ACC112 (cell line): ENCODE measurements around the gene MT1A.
A peak's percentile ranks its signal among the peaks of the same experiment; 100 is the strongest.

Experiments
- H2AFZ ChIP-seq: fragments of 200-600 bp; sonication (generic); one replicate; pipeline ENCODE4 v1.6.0; 2017; ENCODE audit warnings: antibody characterized with exemption, low read length; ENCODE audit not compliant: unreplicated experiment
- H3K27ac ChIP-seq: fragments of 200-600 bp; sonication (generic); 2 replicates; pipeline ENCODE4 v1.5.1; 2014; ENCODE audit warnings: low read depth, mild to moderate bottlenecking, antibody characterized with exemption, low read length, moderate library complexity
- H3K27me3 ChIP-seq: fragments of 200-600 bp; sonication (generic); 2 replicates; pipeline ENCODE4 v1.6.1; 2014; ENCODE audit warnings: mild to moderate bottlenecking, antibody characterized with exemption, low read length, moderate library complexity, mixed read lengths; ENCODE audit not compliant: insufficient read depth
- H3K36me3 ChIP-seq: fragments of 200-600 bp; sonication (generic); 2 replicates; pipeline ENCODE4 v1.6.1; 2016; ENCODE audit warnings: mild to moderate bottlenecking, antibody characterized with exemption, low read length, moderate library complexity, mixed read lengths; ENCODE audit not compliant: insufficient read depth
- H3K4me1 ChIP-seq: fragments of 200-600 bp; sonication (generic); one replicate; pipeline ENCODE4 v1.6.1; 2016; ENCODE audit warnings: low read length, mixed read lengths; ENCODE audit not compliant: insufficient read depth, unreplicated experiment, control insufficient read depth
- H3K4me3 ChIP-seq: fragments of 200-600 bp; sonication (generic); 2 replicates; pipeline ENCODE4 v1.5.1; 2014; ENCODE audit warnings: mild to moderate bottlenecking, low read depth, low read length
- H3K79me2 ChIP-seq: fragments of 200-600 bp; sonication (generic); one replicate; pipeline ENCODE4 v1.6.0; 2016; ENCODE audit warnings: low read length; ENCODE audit not compliant: control insufficient read depth, unreplicated experiment, insufficient read depth

Gene MT1A

DNA sequence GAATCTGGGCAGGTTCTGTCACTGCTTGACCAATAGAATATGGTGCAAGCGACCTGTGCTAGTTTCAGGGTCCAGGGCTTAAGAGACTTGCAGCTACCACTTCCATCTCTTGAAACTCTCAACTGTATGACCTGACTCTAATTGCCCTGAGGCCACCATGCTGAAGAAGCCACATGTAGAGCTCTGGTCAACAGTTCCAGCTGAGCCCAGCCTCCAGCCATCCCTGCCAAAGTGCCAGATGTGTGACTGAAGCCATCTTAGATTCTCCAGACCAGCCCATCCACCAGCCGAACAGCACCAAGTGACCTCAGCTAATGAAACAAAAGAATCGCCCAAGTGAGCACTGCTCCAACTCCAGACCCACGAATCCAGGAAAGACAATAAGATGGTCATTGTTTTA, 33.5 kb upstream of the MT1A start:
- no peak overlapping the region for H2AFZ ChIP-seq
- H3K27me3 ChIP-seq = no peaks in the 10 kb centered on the region
- peaks cover 24% of the 10 kb centered on the region for H3K4me1 ChIP-seq

GRCh38 chr16:56605475-56605874, 33.0 kb upstream of the MT1A start:
- Histone ChIP-seq H3K36me3 (peaks cover 5% of the 10 kb centered on the region; the same call in 1 of the 2 replicates), H3K27ac (peak overlapping the region; percentile 99), H3K4me1 (peaks cover 29% of the 10 kb centered on the region), H2AFZ (no peak overlapping the region), H3K4me3 (peak overlapping the region; percentile 92; the same call in 1 of the 2 replicates), H3K79me2 (peaks cover 9% of the 10 kb centered on the region), H3K27me3 (no peaks in the 10 kb centered on the region)

More for the DNA sequence above, 33.5 kb upstream of the MT1A start:
- Histone ChIP-seq H3K79me2 (peaks cover 9% of the 10 kb centered on the region), H3K36me3 (peaks cover 5% of the 10 kb centered on the region; the same call in 1 of the 2 replicates), H3K4me3 (no peak overlapping the region), H3K27ac (peak overlapping the region; percentile 99)

- H3K4me3 ChIP-seq = peak overlapping the region; percentile 92
- no peaks in the 10 kb centered on the region for H3K27me3 ChIP-seq
- no peak overlapping the region for H2AFZ ChIP-seq
- H3K27ac ChIP-seq = peak overlapping the region; percentile 99
- H3K36me3 ChIP-seq = peaks cover 5% of the 10 kb centered on the region; the same call in 1 of the 2 replicates
- peaks cover 35% of the 10 kb centered on the region for H3K4me1 ChIP-seq
- peaks cover 9% of the 10 kb centered on the region for H3K79me2 ChIP-seq
Measured at GRCh38 chr16:56606071-56606475, 32.4 kb upstream of the MT1A start.

DNA sequence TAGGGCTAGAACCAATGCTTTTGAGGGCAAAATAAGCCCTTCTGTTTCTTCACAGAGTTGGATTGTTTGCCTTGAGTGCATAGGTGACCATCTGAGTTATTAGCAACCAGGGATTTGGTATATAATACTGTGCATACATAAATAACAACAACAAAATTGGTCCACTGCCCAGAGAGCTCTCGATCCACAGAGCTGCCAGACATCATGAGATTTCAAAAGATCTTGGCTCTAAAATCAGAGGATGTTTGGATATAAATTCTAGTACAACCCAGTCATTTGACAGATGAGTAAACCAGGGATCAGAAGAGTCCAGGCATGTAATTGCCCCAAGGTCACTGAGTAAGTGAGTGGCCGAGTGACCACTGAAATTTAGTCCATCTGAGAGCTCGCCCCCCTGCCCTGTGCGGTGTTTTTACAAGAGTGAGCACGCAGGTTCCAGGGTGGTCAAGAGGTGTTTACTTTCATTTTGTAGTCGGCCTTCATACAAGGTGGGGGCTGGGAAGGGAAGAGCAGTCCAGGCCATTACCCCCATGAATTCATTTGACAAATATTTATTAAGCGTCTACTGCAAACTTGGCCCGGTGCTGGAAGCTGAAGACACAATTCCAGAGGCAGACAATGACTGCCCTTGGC, 31.9 kb upstream of the MT1A start:
- Histone ChIP-seq H3K27me3 (no peaks in the 10 kb centered on the region), H3K27ac (peak overlapping the region; percentile 99), H3K79me2 (peaks cover 9% of the 10 kb centered on the region), H3K4me3 (peak overlapping the region; percentile 92), H3K4me1 (peaks cover 41% of the 10 kb centered on the region), H2AFZ (no peak overlapping the region), H3K36me3 (peaks cover 5% of the 10 kb centered on the region; the same call in 1 of the 2 replicates)

- H3K27me3 ChIP-seq = no peaks in the 10 kb centered on the region
Measured at GRCh38 chr16:56607109-56607618, 31.3 kb upstream of the MT1A start.

GRCh38 chr16:56607675-56608042, 30.8 kb upstream of the MT1A start:
- H3K27ac ChIP-seq = peak overlapping the region; percentile 99
- peaks cover 49% of the 10 kb centered on the region for H3K4me1 ChIP-seq
- peak overlapping the region; percentile 92 for H3K4me3 ChIP-seq
- H2AFZ ChIP-seq = no peak overlapping the region
- H3K36me3 ChIP-seq = peaks cover 5% of the 10 kb centered on the region; the same call in 1 of the 2 replicates
- H3K27me3 ChIP-seq = no peaks in the 10 kb centered on the region
- H3K79me2 ChIP-seq = peaks cover 9% of the 10 kb centered on the region

More at GRCh38 chr16:56607109-56607618, 31.3 kb upstream of the MT1A start:
- H3K27ac ChIP-seq = peak overlapping the region; percentile 99
- H3K4me1 ChIP-seq = peaks cover 45% of the 10 kb centered on the region
- H3K4me3 ChIP-seq = peak overlapping the region; percentile 92
- peaks cover 5% of the 10 kb centered on the region; the same call in 1 of the 2 replicates for H3K36me3 ChIP-seq
- peaks cover 9% of the 10 kb centered on the region for H3K79me2 ChIP-seq
- no peak overlapping the region for H2AFZ ChIP-seq

GRCh38 chr16:56608043-56608875, 30.2 kb upstream of the MT1A start, which contains the start of gene MT2A:
Gene MT2A (plus strand): TSS chr16:56608584. CDS start chr16:56608656, 72 bp downstream.
- Histone ChIP-seq H2AFZ (no peak within 1 kb of the TSS), H3K4me3 (peak within 1 kb of the TSS; percentile 92), H3K36me3 (peaks cover 5% of the 10 kb centered on the region; the same call in 1 of the 2 replicates), H3K27me3 (no peaks in the 10 kb centered on the region), H3K79me2 (peaks cover 10% of the 10 kb centered on the region), H3K4me1 (peaks cover 55% of the 10 kb centered on the region), H3K27ac (peak within 1 kb of the TSS; percentile 99)

DNA sequence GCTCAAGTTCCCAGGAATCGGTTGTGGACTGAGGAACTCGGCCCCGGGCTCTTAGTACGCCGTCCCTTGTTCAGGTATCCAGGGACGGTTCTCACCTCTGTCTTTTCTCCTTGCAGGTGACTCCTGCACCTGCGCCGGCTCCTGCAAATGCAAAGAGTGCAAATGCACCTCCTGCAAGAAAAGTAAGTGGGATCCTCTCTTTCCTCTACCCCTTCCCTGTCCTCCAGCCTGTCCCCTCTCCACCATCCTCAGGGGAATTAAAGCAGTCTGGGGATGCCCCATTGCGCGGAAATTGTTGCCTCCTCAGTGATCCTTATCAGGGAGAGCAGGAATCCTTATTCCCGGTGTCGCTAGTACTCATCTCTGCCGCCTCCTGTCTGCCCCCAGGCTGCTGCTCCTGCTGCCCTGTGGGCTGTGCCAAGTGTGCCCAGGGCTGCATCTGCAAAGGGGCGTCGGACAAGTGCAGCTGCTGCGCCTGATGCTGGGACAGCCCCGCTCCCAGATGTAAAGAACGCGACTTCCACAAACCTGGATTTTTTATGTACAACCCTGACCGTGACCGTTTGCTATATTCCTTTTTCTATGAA, 29.5 kb upstream of the MT1A start:
- Histone ChIP-seq H3K27me3 (no peaks in the 10 kb centered on the region), H3K4me3 (peak overlapping the region; percentile 92), H3K4me1 (peaks cover 62% of the 10 kb centered on the region), H2AFZ (no peak overlapping the region), H3K36me3 (peaks cover 5% of the 10 kb centered on the region; the same call in 1 of the 2 replicates), H3K79me2 (peaks cover 16% of the 10 kb centered on the region), H3K27ac (peak overlapping the region; percentile 99)

- H3K36me3 ChIP-seq = peaks cover 5% of the 10 kb centered on the region; the same call in 1 of the 2 replicates
- no peak overlapping the region for H2AFZ ChIP-seq
- peak overlapping the region; percentile 99 for H3K27ac ChIP-seq
- peaks cover 67% of the 10 kb centered on the region for H3K4me1 ChIP-seq
- no peaks in the 10 kb centered on the region for H3K27me3 ChIP-seq
- peak overlapping the region; percentile 92 for H3K4me3 ChIP-seq
- H3K79me2 ChIP-seq = peaks cover 18% of the 10 kb centered on the region
Measured at GRCh38 chr16:56609463-56609921, 29.0 kb upstream of the MT1A start.

DNA sequence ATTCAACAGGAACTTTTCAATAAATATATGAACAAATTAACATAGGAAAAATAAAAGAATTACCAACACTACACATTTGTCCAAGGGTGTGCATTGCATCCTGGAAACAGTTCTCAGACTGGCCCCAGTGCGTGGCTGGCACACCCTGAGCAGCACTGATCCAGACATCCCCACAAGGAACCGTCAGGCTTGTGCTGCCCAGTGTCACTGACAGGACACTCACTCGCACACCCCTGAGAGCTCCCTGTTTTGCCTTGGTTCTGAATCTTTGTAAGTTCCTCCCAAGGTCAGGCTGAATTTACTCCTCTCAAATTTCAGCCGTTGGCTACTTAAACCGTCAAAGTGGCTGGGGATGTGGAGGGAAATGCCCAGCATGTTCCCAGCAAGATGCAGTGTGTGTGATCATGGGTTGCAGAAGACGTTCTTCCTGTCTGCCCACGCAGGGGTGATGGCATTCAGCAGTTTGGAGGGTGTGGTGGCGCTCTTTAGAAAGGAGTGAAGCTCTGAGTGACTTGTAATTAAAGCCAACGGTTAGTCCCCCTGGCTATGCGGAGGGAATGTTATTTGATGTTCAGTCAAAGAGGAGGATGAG, 28.4 kb upstream of the MT1A start:
- no peak overlapping the region for H2AFZ ChIP-seq
- no peaks in the 10 kb centered on the region for H3K27me3 ChIP-seq
- H3K79me2 ChIP-seq = peaks cover 18% of the 10 kb centered on the region
- H3K4me3 ChIP-seq = peak overlapping the region; percentile 92
- peak overlapping the region; percentile 99 for H3K27ac ChIP-seq
- H3K36me3 ChIP-seq = peaks cover 5% of the 10 kb centered on the region; the same call in 1 of the 2 replicates
- H3K4me1 ChIP-seq = peaks cover 71% of the 10 kb centered on the region
